ENCODE data around the gene RBL2.

- no peak for TF ChIP-seq CTCF (conservative IDR thresholded peaks at IDR 0.05 in 1 of 2, IDR thresholded peaks at IDR 0.05 in 1 of 2; ENCODE audit: extremely low read depth in 1 of 2, insufficient read depth in 1 of 2, low read depth in 1 of 2, low read length in 2 of 2)
- TF ChIP-seq EZH2 (IDR thresholded peaks at IDR 0.05; ENCODE audit: borderline replicate concordance, low read length), result no peak
Measured at GRCh38 chr16:53465606-53466280, 31.5 kb downstream of the RBL2 start.

Data from mammary epithelial cell (primary cell).